ENCODE results near the gene ZCCHC2.

Gene ZCCHC2

DNA sequence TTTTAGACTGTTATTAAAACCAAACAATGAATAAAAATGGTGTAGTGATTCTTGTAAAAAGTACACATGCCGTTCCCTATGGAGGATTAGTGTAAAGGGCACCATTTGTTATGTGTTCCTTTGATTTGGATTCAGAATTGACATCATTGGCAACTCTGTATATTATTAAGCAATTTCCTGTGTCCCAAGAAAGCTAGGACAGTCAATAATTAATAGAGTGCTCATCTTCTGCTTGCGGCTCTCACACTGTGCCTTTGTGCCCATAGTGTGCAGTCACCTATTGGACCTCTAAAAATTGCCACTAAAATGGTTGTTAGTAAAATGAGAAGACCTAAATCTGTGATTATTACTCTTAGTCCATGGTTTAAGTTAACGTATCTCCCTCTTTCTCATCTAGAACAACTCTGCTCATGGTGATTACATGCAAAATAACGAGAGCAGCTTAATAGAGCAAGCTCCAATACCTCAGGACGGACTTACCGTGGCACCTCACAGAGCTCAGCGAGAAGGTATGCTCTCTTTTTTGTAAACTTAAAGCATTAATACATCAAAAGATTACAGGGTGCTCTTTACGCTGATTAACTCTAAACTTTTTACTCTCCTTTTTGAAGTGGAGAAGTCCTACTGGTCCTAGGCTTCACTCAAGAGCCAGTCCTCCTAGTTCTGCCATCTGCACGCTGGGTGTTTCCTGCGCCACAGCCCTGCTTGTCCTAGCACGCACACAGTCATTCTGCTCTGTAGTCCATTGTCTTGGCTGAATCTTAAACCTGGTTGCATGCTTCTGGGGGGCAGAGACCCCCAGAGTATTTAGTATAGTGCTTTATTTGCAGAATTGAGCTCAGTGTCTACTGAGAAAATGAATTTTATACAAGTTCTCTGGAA, 16.7 kb downstream of the ZCCHC2 start:
- no peak for DNase-seq

- DNase-seq: no peak
Observed at GRCh38 chr18:62543021-62543420, 20.2 kb downstream of the ZCCHC2 start.

GRCh38 chr18:62545098-62545497, 22.3 kb downstream of the ZCCHC2 start:
- DNase-seq: no peak

DNA sequence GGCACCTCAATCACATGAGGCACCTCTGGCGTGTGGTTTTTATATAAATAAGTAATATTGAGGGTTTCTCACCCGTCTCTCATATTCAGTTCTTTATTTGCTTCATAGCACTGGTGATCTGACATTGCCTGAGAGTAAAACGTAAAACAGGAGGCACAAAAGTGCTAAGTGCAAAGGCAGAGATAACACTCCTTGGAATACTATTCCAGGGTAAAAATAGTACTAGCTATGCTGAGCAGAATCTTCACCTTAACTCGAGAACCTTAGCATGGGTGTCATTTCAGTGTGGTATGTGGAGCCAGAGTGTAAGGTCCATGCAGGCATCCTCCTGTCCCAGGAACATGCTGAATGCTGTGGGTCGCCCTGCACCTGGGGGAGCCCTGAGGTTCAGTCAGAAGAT, 26.9 kb downstream of the ZCCHC2 start:
- DNase-seq: no peak

DNA sequence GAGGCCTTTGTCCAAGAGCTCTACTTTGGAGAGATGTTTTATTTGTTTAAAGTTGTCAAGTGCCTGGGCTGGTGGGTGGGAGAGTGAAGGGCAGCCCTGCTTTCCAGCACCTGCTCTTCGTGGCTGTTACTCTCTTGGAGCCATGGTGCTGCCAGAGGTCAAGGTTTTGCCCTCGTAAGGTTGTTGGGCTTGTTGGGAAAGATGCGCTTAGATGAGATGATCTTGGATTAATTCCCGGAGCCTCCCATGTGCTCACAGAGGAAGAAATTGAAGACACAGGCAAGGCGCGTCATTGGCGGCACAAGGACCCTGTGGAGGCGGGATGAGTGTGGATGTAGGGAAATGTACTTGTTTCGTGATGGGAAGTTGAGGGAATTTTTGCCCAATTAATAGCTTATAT, 27.9 kb downstream of the ZCCHC2 start:
- DNase-seq: no peak

- no peak for DNase-seq
Observed at GRCh38 chr18:62551972-62552513, 29.2 kb downstream of the ZCCHC2 start.

- no peak for DNase-seq
Observed at GRCh38 chr18:62554061-62554815, 31.4 kb downstream of the ZCCHC2 start.

GRCh38 chr18:62555135-62555534, 32.3 kb downstream of the ZCCHC2 start:
- no peak for DNase-seq

GRCh38 chr18:62556397-62556796, 33.6 kb downstream of the ZCCHC2 start:
- no peak for DNase-seq

DNA sequence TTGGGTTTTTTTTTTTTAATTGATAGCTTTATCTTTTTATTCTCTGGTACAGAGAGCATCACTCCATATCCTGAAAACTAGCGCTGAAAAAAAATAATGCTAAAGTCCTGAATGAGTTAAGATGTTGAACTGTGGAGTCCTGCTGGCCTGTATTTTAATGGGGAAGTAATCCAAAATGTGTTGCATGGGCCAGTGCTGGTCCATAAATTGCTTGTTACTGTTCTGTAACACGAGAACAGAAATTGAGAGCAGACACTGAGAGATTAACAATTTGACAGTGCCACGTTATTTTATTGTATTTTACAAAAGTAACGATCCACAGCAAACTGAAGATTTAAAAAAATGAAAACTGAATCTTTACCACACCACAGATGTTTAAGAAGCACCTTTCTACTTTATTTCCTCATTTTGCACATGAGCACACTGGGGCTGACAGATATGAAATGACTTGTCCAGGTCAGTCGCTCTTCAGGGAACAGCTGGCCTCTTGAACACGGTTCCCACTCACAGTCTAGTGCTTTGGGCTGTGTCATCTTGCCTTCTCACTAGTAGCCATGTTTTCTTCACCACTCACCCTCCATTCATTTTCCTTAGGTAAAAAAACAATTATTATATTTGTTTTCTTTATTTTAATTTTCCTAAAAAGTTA, 35.3 kb downstream of the ZCCHC2 start:
- DNase-seq: no peak

DNA sequence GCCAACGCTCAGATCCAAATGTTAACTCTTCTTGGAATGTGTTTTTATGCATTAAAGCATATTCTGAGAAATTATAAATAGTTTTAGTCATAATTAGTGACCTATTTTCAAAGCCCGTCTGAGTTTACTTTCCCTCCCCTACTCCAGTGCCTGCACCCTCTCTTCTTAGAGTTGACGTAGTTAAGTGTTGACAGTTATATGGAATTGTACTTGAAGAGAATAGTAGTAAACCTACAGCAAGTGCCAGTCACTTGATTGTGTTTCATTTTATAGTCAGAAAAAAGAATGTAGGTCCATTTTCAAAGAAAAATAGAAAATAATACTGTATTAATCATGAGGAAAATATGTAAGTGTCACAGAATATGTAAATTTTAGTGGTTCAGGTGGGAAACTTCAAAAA, 41.2 kb downstream of the ZCCHC2 start:
- no peak for DNase-seq

DNA sequence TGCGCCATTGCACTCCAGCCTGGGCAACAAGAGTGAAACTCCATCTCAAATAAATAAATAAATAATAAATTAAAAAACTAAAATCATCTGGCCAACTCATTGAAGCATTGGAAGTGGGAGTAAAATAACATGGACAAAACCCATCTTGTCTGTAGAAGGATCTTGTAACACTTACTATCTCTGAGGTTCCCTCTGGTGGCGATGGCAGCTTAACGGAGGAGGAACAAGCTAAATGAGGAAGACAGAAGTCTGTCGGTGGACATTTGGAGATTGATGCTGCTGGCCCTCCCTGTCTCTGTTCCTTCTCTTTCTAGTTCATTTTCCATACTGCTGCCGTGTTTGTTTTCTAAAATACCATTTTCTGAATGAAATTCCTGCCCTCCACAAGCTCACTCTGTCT, 43.4 kb downstream of the ZCCHC2 start:
- DNase-seq: peak; percentile 33

DNA sequence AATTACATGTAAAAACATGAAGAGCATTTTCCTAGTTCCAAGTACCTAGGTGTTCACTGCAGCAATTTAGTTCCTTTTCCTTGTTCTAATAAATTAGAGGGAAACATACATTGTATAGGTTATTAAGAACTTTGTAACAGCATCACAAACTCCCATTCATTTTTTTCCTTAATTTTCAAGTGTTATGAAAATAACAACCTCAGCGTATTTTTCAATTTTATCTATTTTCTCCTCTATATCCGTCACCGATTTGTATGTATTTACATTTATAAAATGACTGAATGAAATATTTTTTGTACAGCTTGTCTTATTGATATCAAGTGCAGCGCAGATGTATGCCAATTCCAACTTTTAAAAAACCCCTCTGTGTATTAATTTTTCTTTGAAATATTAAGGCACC, 44.0 kb downstream of the ZCCHC2 start:
- DNase-seq: no peak

DNA sequence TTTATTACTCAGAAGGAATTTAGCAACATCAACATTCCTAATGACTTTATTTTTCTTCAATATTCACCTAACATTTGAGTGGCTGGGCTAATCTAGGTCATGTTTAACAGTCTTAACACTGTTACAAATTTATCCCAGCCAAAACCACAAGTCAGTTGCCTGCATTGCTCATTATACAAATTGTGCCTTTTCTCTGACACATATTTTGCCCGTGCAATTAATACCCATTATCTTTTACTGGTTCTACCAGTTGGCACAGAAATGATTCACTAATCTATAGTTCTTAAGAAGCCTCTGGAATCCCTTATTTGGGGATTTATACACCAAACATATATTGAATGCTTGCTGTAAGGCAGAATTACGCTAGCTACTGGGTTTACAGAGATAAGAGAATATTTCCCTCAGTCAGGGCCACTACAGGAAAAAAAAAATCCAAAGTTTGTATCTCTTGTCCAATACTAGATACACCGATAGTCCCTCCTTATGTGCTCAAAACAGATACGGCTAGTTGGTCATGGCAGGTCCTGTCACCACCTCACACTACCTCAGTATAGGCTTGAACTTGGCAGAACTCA, 46.3 kb downstream of the ZCCHC2 start:
- DNase-seq: no peak

GRCh38 chr18:62571037-62571436, 48.2 kb downstream of the ZCCHC2 start:
- no peak for DNase-seq

DNA sequence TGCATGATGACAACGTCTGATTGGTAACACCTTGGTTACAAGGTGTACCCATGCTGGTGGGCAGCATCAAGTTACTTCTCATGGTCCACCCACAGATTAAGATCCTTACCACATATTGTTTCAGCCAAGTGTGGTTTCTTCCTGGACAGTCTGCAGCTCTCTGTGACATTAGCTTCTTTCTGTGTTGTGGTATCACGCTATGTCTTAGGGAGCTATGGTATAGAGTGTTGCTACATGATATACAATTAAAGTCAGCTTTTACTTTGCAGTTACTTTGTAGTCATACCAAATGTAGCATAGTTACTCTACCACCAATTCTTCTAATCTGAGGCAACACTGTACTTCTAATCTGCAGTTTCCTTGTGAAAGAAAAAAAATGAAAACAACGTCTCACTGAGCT, 48.8 kb downstream of the ZCCHC2 start:
- no peak for DNase-seq

DNA sequence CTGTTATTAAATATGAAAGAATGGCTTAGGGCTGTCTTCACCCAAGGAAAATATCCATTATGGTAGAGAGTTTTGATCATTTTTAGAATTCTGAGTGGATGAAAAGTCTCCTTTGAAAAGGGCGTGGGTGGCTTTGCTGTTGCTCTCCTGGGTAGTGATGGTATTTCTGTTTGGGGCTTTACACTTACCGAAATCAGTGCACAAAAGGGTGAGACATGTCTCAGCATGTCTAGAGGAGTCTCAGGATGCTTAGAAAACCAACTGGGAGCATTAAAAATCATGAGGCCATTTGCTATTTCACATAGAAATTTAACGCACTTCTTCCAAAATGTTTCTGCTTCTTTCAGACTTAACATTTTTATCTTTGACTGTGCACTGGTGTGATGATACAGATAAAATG, 49.6 kb downstream of the ZCCHC2 start:
- no peak for DNase-seq

DNA sequence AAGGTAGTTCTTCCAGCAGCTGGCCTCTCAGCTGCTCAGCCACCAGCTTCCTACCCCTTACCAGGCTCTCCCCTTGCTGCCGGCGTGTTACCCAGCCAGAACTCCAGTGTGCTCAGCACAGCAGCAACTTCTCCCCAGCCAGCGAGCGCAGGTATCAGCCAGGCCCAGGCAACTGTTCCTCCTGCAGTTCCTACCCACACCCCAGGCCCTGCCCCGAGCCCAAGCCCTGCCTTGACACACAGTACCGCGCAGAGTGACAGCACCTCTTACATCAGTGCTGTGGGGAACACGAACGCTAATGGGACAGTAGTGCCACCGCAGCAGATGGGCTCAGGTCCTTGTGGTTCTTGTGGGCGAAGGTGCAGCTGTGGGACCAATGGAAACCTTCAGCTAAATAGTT, 52.0 kb downstream of the ZCCHC2 start:
- no peak for DNase-seq

GRCh38 chr18:62576271-62576670, 53.4 kb downstream of the ZCCHC2 start:
- no peak for DNase-seq

DNA sequence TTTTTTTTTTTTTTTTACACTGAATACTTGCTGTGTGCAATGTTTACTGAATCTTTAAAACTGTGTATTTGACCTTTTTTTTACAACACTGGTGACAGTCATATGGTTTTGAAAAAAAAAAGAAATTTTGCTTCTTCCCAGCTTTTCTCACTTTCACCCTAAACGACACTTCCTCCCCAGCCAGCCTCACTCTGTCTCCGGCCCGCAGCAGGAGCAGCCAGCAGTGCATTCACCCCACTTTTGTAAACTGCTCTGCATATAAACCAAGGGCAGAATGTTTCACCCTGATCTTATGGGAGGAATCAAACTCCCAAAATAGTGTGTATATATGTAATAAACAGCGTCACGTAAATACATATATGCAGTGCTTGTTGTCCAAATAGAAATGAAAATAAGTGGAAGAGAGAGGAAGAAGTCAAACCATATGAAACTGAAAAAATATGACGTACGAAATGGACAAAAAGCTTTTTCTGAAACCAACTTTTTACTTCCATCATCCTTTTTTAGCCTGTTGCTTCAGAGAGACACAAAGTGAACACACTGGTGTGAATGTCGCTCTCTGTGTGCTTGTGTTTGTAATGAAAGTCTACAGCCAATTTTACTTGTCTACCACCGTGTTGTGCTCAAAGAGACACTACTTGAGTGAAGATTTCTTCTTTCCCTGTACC, 54.2 kb downstream of the ZCCHC2 start:
- DNase-seq: no peak

- no peak for DNase-seq
Observed at GRCh38 chr18:62577765-62578164, 54.9 kb downstream of the ZCCHC2 start.

DNA sequence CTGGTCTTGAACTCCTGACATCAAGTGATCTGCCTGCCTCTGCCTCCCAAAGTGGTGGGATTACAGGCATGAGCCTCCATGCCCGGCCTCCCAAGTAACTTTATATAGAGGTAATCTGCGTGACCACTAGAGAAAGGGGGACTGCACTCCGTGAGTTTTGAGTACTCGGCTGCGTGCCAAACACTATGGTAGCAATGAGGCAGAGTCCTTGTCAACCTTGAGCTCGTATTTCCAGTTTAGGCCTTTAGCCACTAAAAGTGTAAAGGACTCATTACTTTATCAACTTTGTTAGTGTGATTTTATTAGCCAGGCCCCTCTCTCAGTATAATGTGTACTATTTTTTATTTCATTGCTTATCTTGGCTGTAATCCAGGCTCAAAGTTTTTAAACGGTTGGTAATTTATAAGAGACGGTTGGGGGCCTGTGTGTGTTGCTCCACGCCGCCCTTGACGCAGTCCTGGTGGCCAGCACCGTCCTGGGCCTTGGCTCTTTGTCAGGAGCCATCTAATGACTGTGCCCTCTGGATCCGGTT, 56.2 kb downstream of the ZCCHC2 start:
- no peak for DNase-seq

All from CD4-positive, alpha-beta T cell treated with Interleukin-6 for 4 hours (primary cell).